GM12872 (cell line): ENCODE results near the gene MBTD1.

Experiments
- TF ChIP-seq, protein P1 (sequence below): IDR thresholded peaks from 3 replicates; pipeline ENCODE4 v1.5.1; 2011; ENCODE audit warnings: low read depth, mild to moderate bottlenecking, low read length, moderate library complexity; ENCODE audit not compliant: insufficient read depth

The MBTD1 gene

DNA sequence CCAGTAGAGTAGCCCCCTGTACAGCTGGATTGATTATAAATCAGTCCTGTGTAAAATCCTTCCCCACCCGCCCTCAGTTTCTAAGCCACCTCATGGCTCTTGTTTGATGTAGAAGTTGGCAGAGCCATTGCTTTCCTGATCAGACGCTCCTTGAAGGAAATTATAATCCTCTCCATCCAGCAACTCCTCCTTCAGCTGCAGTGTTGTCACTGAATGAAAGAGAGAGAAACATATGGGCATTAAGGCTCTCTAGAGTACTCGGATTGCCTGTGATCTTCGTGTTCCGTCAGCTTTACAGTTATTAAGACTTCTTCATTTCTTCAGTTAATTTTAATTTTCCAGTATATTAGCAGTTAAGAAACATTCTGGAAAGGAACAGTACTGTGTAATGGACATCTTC, 79.4 kb downstream of the MBTD1 start:
- TF ChIP-seq, protein P1, sequence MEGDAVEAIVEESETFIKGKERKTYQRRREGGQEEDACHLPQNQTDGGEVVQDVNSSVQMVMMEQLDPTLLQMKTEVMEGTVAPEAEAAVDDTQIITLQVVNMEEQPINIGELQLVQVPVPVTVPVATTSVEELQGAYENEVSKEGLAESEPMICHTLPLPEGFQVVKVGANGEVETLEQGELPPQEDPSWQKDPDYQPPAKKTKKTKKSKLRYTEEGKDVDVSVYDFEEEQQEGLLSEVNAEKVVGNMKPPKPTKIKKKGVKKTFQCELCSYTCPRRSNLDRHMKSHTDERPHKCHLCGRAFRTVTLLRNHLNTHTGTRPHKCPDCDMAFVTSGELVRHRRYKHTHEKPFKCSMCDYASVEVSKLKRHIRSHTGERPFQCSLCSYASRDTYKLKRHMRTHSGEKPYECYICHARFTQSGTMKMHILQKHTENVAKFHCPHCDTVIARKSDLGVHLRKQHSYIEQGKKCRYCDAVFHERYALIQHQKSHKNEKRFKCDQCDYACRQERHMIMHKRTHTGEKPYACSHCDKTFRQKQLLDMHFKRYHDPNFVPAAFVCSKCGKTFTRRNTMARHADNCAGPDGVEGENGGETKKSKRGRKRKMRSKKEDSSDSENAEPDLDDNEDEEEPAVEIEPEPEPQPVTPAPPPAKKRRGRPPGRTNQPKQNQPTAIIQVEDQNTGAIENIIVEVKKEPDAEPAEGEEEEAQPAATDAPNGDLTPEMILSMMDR: no peak

DNA sequence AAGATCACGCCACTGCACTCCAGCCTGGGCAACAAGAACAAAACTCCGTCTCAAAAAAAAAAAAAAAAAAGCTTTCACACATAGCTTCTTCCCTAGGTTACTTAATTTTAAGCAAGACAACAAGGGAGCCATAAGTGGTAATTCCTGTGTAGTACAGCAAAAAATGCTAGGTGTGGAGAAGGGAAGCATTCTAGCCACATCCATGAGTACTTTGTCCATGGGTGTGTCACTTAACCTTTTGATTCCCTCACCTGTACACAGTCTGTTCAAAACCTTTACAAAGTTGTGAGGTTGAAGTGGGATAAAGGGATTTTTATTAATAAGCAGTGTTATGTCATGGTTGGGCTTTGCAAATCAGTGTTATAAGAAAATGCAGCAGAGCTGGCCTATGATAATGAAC, 89.1 kb downstream of the MBTD1 start:
- TF ChIP-seq, protein P1: no peak

DNA sequence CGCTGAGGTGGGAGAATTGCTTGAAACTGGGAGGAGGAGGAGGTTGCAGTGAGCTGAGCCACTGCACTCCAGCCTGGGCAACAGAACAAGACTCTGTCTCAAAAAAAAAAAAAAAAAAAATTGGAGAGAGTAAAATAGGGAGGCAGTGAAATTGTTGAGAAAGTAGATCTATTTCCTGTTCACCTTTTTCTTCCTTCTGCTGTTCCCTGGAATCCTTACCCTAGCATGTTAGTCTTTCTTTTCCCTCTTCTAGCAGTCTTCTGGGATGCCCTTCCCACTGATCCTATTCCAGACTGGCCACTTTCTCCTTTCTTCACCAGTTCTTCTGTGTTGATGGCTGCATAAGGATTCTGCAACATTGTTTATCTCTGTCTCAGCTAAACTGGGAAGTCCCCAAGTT, 90.5 kb downstream of the MBTD1 start:
- TF ChIP-seq, protein P1: no peak

DNA sequence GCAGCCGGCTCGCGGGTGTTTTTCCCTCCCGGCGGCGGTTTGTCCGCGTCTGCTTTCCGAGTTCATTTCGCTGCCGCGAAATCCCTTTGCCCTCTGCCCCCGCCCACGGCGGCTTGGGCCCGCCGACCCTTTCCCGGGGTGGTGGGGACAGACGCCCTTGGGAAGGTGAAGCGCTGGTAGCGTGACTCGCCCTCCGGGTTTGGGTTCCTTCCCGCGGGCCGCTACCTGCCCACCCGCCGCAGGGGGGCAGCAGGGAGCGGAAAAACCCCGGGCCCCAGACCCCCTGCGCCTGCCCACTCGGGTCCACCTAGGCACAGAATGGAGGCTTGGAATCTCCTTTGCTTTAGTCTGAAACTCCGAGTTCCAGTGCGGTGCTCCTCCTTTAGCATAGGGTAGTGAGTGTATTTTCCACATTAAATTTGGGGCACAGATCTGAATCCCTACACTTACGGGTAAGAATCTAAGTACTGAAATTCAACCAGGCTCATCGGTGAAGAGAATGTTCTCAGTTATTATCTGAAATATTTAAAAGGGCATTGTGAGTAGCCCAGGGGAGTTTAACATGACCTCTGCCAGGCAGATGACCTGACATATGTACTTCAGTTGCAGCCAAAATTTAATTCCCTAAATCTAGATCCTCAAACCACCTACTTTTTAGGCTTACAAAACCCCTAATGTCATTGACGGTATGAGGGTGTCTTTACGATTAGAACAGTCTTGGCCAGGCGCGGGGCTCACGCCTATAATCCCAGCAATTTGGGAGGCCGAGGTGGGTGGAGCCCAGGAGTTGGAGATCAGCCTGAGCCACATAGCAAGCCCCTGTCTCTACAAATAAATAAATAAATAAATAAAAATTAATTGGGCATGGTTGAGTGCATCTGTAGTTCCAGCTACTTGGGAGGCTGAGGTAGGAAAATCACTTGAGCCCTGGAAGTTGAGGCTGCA, 92.6 kb downstream of the MBTD1 start:
- TF ChIP-seq, protein P1: peak; percentile 77

DNA sequence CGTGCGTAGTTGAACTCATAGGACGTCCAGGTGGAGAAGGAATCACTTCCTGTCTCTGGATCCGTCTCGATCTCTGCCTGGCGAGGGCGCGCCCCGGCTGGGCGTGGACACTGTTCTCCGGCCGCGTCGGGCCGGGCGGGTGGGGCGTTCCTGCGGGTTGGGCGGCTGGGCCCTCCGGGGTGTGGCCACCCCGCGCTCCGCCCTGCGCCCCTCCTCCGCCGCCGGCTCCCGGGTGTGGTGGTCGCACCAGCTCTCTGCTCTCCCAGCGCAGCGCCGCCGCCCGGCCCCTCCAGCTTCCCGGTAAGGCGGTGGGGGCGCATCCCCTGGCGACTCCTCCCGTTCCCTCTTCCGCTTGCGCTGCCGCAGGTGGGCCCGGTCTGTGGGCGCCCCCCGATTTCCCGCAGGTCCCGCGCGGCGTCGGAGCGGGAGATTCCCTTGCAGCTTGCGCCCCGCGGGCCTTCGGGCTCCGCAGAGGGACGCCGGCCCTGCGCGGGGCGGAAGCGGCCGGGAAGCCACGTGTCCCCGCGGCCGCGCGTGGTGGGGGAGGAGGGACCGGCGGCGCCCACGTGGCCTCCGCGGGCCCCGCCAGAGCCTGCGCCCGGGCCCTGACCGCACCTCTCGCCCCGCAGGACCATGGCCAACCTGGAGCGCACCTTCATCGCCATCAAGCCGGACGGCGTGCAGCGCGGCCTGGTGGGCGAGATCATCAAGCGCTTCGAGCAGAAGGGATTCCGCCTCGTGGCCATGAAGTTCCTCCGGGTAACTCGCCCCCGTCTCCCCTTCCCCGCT, 93.5 kb downstream of the MBTD1 start, which contains the start of gene NME2:
Gene NME2, plus strand, starts transcription at position 214 of the 789 bp plus-strand sequence. Its CDS starts 420 bp downstream, at position 634.
- TF ChIP-seq, protein P1: no peak

DNA sequence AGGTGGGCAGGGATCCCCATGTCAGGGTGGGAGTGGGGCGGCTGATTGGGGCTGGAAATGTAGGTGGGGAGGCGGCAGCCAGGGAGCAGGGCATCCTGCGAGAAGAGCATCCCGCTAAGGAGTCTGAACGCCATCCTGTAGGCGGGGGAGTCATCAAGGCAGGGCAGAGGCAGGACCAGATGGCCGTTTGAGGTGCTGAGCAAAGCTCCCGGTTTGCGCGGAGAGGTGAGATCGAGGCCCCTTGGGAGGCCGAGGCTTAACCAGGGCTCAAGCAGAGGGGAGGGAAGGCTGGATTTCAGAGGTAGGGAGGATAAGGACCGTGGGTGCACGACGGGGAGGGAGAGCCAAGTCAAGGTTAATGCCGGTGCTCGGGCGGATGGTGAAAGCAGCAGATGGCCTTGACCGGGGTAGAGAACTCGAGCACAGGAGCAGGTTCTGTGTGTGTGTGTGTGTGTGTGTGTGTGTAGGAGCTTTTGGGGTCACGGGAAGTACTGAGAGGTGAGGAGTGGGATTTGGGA, 94.1 kb downstream of the MBTD1 start:
- TF ChIP-seq, protein P1: no peak
